H7 (cell line): ENCODE data around the gene COA6. TPM values are rescaled to one million over a fixed set of nuclear protein-coding genes. Genes with fewer than 3 reads are reported as not detected.
A peak's percentile ranks its signal among the peaks of the same experiment; 100 is the strongest.

Experiments used
- DNase-seq: peaks from one replicate; pipeline ENCODE4 v3.0.0; 2012
- H3K27me3 ChIP-seq: 2 replicates; pipeline ENCODE4 v1.6.0; 2011; ENCODE audit warnings: mild to moderate bottlenecking, low read length; ENCODE audit not compliant: control insufficient read depth, insufficient read depth
- H3K36me3 ChIP-seq: replicated peaks from 2 replicates; pipeline ENCODE4 v1.5.1; 2011; ENCODE audit warnings: low read length; ENCODE audit not compliant: control insufficient read depth, insufficient read depth
- H3K4me3 ChIP-seq: 2 replicates; pipeline ENCODE4 v1.5.1; 2011; ENCODE audit warnings: low read depth, mild to moderate bottlenecking, control low read depth, low read length, moderate library complexity; ENCODE audit not compliant: insufficient read depth
- total RNA-seq: library from RNA; depleted of rRNA; stranded (reverse); fragments of >200 nt; shearing (Covaris generic); gene quantifications from 2 replicates; pipeline ENCODE4 v1.2.3, GENCODE V29; 2014; rRNA removed

Gene COA6
- 56.5 and 66.0 TPM in 2 replicates for total RNA-seq

GRCh38 chr1:234373064-234373958 is at the start of gene COA6:
Gene COA6, plus strand, starts transcription at chr1:234373456. Its CDS starts 11 bp downstream, at chr1:234373467.
- DNase-seq, result peak; percentile 82
- Histone ChIP-seq H3K4me3 (peak within 1 kb of the TSS; percentile 67), H3K27me3 (no peaks in the 10 kb centered on the region), H3K36me3 (peaks cover 11% of the 10 kb centered on the region)

GRCh38 chr1:234324821-234325220 is 48.4 kb upstream of the COA6 start:
- peaks cover 2% of the 10 kb centered on the region; the same call in 1 of the 2 replicates for H3K27me3 ChIP-seq
- no peaks in the 10 kb centered on the region for H3K36me3 ChIP-seq
- H3K4me3 ChIP-seq, result no peak overlapping the region
- no peak for DNase-seq

GRCh38 chr1:234325878-234326496 is 47.3 kb upstream of the COA6 start:
- Histone ChIP-seq H3K27me3 (peaks cover 2% of the 10 kb centered on the region; the same call in 1 of the 2 replicates), H3K36me3 (no peaks in the 10 kb centered on the region), H3K4me3 (no peak overlapping the region)
- no peak for DNase-seq

- no peaks in the 10 kb centered on the region for H3K36me3 ChIP-seq
- H3K4me3 ChIP-seq, result peak overlapping the region; percentile 14; the same call in 1 of the 2 replicates
- DNase-seq, result peak; percentile 73
- H3K27me3 ChIP-seq, result peaks cover 2% of the 10 kb centered on the region; the same call in 1 of the 2 replicates
Observed at GRCh38 chr1:234326497-234327366, 46.5 kb upstream of the COA6 start.

GRCh38 chr1:234327577-234328164 is 45.6 kb upstream of the COA6 start:
- Histone ChIP-seq H3K36me3 (no peaks in the 10 kb centered on the region), H3K27me3 (peaks cover 2% of the 10 kb centered on the region; the same call in 1 of the 2 replicates), H3K4me3 (no peak overlapping the region)
- no peak for DNase-seq

GRCh38 chr1:234330843-234331215 is 42.4 kb upstream of the COA6 start:
- Histone ChIP-seq H3K27me3 (peaks cover 2% of the 10 kb centered on the region; the same call in 1 of the 2 replicates), H3K4me3 (no peak overlapping the region), H3K36me3 (no peaks in the 10 kb centered on the region)
- no peak for DNase-seq

- Histone ChIP-seq H3K36me3 (no peaks in the 10 kb centered on the region), H3K4me3 (no peak overlapping the region), H3K27me3 (no peaks in the 10 kb centered on the region)
- DNase-seq, result no peak
Observed at GRCh38 chr1:234331507-234331906, 41.7 kb upstream of the COA6 start.

GRCh38 chr1:234336359-234336758 is 36.9 kb upstream of the COA6 start:
- no peak for DNase-seq
- Histone ChIP-seq H3K4me3 (no peak overlapping the region), H3K27me3 (no peaks in the 10 kb centered on the region), H3K36me3 (no peaks in the 10 kb centered on the region)

GRCh38 chr1:234337233-234337632 is 36.0 kb upstream of the COA6 start:
- Histone ChIP-seq H3K4me3 (no peak overlapping the region), H3K27me3 (no peaks in the 10 kb centered on the region), H3K36me3 (no peaks in the 10 kb centered on the region)
- DNase-seq, result no peak

- H3K4me3 ChIP-seq, result no peak overlapping the region
- no peaks in the 10 kb centered on the region for H3K27me3 ChIP-seq
- no peak for DNase-seq
- no peaks in the 10 kb centered on the region for H3K36me3 ChIP-seq
Observed at GRCh38 chr1:234340528-234340927, 32.7 kb upstream of the COA6 start.

GRCh38 chr1:234342774-234343173 is 30.5 kb upstream of the COA6 start:
- no peaks in the 10 kb centered on the region for H3K36me3 ChIP-seq
- no peak for DNase-seq
- no peaks in the 10 kb centered on the region for H3K27me3 ChIP-seq
- no peak overlapping the region for H3K4me3 ChIP-seq

GRCh38 chr1:234345237-234345636 is 28.0 kb upstream of the COA6 start:
- Histone ChIP-seq H3K36me3 (no peaks in the 10 kb centered on the region), H3K27me3 (no peaks in the 10 kb centered on the region), H3K4me3 (no peak overlapping the region)
- no peak for DNase-seq

- Histone ChIP-seq H3K4me3 (no peak overlapping the region), H3K36me3 (no peaks in the 10 kb centered on the region), H3K27me3 (no peaks in the 10 kb centered on the region)
- no peak for DNase-seq
Observed at GRCh38 chr1:234348964-234349363, 24.3 kb upstream of the COA6 start.
